Liver (tissue), 9 donors: ENCODE data around the gene SEMA6B. TPM values are rescaled to one million over a fixed set of nuclear protein-coding genes. Genes with fewer than 3 reads are reported as not detected.

Experiments used
- DNase-seq: peaks from one replicate; pipeline ENCODE4 v3.0.0-alpha.2; 2017; ENCODE audit warnings: low spot score
- H3K27ac ChIP-seq, 2 donors: one replicate each; pipeline ENCODE4 v1.7.0; 2013; ENCODE audit warnings: inconsistent platforms in 2 of 2, low read length in 2 of 2, control low read depth in 1 of 2, low read depth in 1 of 2, mild to moderate bottlenecking in 1 of 2
- H3K27me3 ChIP-seq, 4 donors: one replicate each; pipeline versions ENCODE4 v1.6.1 to v1.7.0; 2013; ENCODE audit warnings: low read length in 3 of 4, inconsistent platforms in 1 of 4, mild to moderate bottlenecking in 1 of 4, moderate library complexity in 1 of 4; ENCODE audit not compliant: control insufficient read depth in 4 of 4, insufficient read depth in 4 of 4
- H3K36me3 ChIP-seq, 4 donors: one replicate each; pipeline versions ENCODE4 v1.6.1 to v1.7.0; 2013; ENCODE audit warnings: low read length in 3 of 4, mild to moderate bottlenecking in 3 of 4, low read depth in 1 of 4, moderate library complexity in 1 of 4; ENCODE audit not compliant: control insufficient read depth in 4 of 4, insufficient read depth in 3 of 4
- H3K4me1 ChIP-seq, 4 donors: one replicate each; pipeline versions ENCODE4 v1.6.1 to v1.7.0; 2013; ENCODE audit warnings: low read length in 3 of 4, mild to moderate bottlenecking in 3 of 4, moderate library complexity in 1 of 4; ENCODE audit not compliant: control insufficient read depth in 4 of 4, insufficient read depth in 4 of 4
- H3K4me3 ChIP-seq, 3 donors: one replicate each; pipeline versions ENCODE4 v1.6.1 to v1.7.0; 2013; ENCODE audit warnings: low read length in 3 of 3, control low read depth in 1 of 3, low read depth in 1 of 3, mild to moderate bottlenecking in 1 of 3
- H3K9ac ChIP-seq, 2 donors: one replicate each; pipeline ENCODE4 v1.7.0; 2013; ENCODE audit warnings: low read length in 2 of 2, mild to moderate bottlenecking in 2 of 2, moderate library complexity in 2 of 2, control low read depth in 1 of 2, low read depth in 1 of 2
- H3K9me3 ChIP-seq, 4 donors: one replicate each; pipeline versions ENCODE4 v1.6.1 to v1.7.0; 2013; ENCODE audit warnings: low read length in 3 of 4; ENCODE audit not compliant: control insufficient read depth in 4 of 4
- EGR1 ChIP-seq, 2 donors: IDR thresholded peaks; 2 replicates each; pipeline ENCODE4 v1.6.1; 2016 to 2018; ENCODE audit warnings: antibody characterized with exemption in 2 of 2, low read depth in 2 of 2
- FOXA1 ChIP-seq: IDR thresholded peaks from 2 replicates; pipeline ENCODE4 v1.6.1; 2016; ENCODE audit warnings: antibody characterized with exemption
- FOXA2 ChIP-seq: IDR thresholded peaks from 2 replicates; pipeline ENCODE4 v1.6.1; 2016; ENCODE audit warnings: antibody characterized with exemption
- GABPA ChIP-seq, 2 donors: IDR thresholded peaks in 1 of 2; conservative IDR thresholded peaks in 1 of 2; 2 replicates each; pipeline ENCODE4 v1.6.1; 2016; ENCODE audit warnings: antibody characterized with exemption in 2 of 2, mild to moderate bottlenecking in 1 of 2, moderate library complexity in 1 of 2
- HNF4A ChIP-seq, 2 donors: conservative IDR thresholded peaks; 2 replicates each; pipeline ENCODE4 v1.6.1; 2016; ENCODE audit warnings: antibody characterized with exemption in 2 of 2, mild to moderate bottlenecking in 2 of 2
- HNF4G ChIP-seq: IDR thresholded peaks from 2 replicates; pipeline ENCODE4 v1.6.1; 2016; ENCODE audit warnings: antibody characterized with exemption
- JUND ChIP-seq, 2 donors: IDR thresholded peaks; 2 replicates each; pipeline ENCODE4 v1.6.1; 2016; ENCODE audit warnings: antibody characterized with exemption in 2 of 2
- NR2F2 ChIP-seq: IDR thresholded peaks from 2 replicates; pipeline ENCODE4 v1.6.1; 2016; ENCODE audit warnings: antibody characterized with exemption
- RAD21 ChIP-seq, 2 donors: IDR thresholded peaks; 2 replicates each; pipeline ENCODE4 v1.6.1; 2016; ENCODE audit warnings: antibody characterized with exemption in 2 of 2, mild to moderate bottlenecking in 2 of 2
- RXRA ChIP-seq, 2 donors: IDR thresholded peaks; 2 replicates each; pipeline ENCODE4 v1.6.1; 2017 to 2018; ENCODE audit warnings: antibody characterized with exemption in 2 of 2, mild to moderate bottlenecking in 1 of 2
- SP1 ChIP-seq: IDR thresholded peaks from 2 replicates; pipeline ENCODE4 v1.6.1; 2018; ENCODE audit warnings: antibody characterized with exemption, mild to moderate bottlenecking
- TAF1 ChIP-seq: conservative IDR thresholded peaks from 2 replicates; pipeline ENCODE4 v1.6.1; 2016; ENCODE audit warnings: antibody characterized with exemption, mild to moderate bottlenecking
- YY1 ChIP-seq: IDR thresholded peaks from 2 replicates; pipeline ENCODE4 v1.6.1; 2016; ENCODE audit warnings: antibody characterized with exemption, mild to moderate bottlenecking
- WGBS: extraction: QIAGEN DNeasy Blood & Tissue Kit; methylation state at CpG from one replicate; pipeline ENCODE4 v1.1.7; 2013; 5-methylcytosine and 5-hydroxymethylcytosine counted together
- polyA plus RNA-seq, 2 donors: library from polyadenylated mRNA; stranded (reverse) in 1 of 2; unstranded in 1 of 2; fragments of 200-250 nt in 1 of 2; fragments of >200 nt in 1 of 2; fragmentation: Nextera tagmentation in 1 of 2; extraction: Ambion mirVana in 1 of 2; gene quantifications; one replicate each; pipeline versions ENCODE4 v1.2.1 to v1.2.3, GENCODE V29; 2013 to 2015
- total RNA-seq, 2 donors: library from RNA; depleted of rRNA; stranded (reverse); fragments of >200 nt; gene quantifications; one replicate each; pipeline ENCODE4 v1.2.3, GENCODE V29; 2014
- TF ChIP-seq, protein P1 (sequence below): IDR thresholded peaks from 2 replicates; pipeline ENCODE4 v1.6.1; 2016; ENCODE audit warnings: antibody characterized with exemption, mild to moderate bottlenecking
- TF ChIP-seq, protein P2 (sequence below): IDR thresholded peaks from 2 replicates; pipeline ENCODE4 v1.6.1; 2016; ENCODE audit warnings: antibody characterized with exemption
- TF ChIP-seq, protein P3 (sequence below): IDR thresholded peaks from 2 replicates; pipeline ENCODE4 v1.6.1; 2016; ENCODE audit warnings: antibody characterized with exemption
- TF ChIP-seq, protein P4 (sequence below): IDR thresholded peaks from 2 replicates; pipeline ENCODE4 v1.6.1; 2016; ENCODE audit warnings: antibody characterized with exemption
- TF ChIP-seq, protein P5 (sequence below): fragments of 150-350 bp; IDR thresholded peaks from 2 replicates; pipeline ENCODE4 v1.5.1; 2017; ENCODE audit warnings: improper control_type of control experiment, low read depth, low read length; ENCODE audit not compliant: missing input control
- donor health status: healthy.
- donor health status: healthy.
- donor health status: healthy.
- donor health status: healthy.
- donor health status: healthy.

Gene SEMA6B
- total and polyA plus RNA-seq, 4 donors = 0.58 to 3.2 (median 2.9) TPM

DNA sequence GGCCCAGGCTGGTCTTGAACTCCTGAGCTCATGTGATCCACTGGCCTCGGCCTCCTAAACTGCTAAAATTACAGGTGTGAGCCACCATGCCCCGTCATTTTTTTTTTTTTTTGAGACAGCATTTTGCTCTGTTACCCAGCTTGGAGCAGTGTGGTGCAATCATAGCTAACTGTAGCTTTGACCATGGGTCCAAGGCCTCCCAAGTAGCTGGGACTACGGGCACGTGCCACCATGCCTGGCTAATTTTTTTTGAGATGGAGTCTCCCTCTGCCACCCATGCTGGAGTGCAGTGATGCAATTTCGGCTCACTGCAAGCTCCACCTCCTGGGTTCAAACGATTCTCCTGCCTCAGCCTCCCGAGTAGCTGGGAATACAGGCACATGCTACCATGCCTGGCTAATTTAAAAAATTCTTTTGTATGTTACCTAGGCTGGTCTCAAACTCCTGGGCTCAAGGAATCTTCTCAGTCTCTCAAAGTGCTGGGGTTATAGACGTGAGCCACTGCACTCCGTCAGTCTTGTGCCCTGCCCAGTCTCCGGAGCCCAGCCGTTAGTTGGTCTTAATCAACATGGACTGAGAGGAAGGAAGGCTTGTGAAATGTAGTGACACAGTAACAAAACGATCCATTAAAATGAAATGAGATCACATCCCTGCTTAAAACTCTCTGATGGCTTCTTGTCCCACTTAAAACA is 18.2 kb downstream of the SEMA6B start:
- H3K27me3 ChIP-seq = no peaks in the 10 kb centered on the region
- H3K9me3 ChIP-seq = no peaks in the 10 kb centered on the region
- no peak overlapping the region for H3K9ac ChIP-seq
- H3K27ac ChIP-seq = peak overlapping the region; percentile 75 to 85
- H3K4me1 ChIP-seq = peaks cover 9 to 26% (median 17%) of the 10 kb centered on the region in 4 donors
- no peak for DNase-seq
- H3K36me3 ChIP-seq = peaks cover 0 to 2% (median 0%) of the 10 kb centered on the region in 4 donors
- H3K4me3 ChIP-seq = no peak overlapping the region
- WGBS = 39% methylated on average over 12 of the region's 12 CpGs
- TF ChIP-seq, protein P1, sequence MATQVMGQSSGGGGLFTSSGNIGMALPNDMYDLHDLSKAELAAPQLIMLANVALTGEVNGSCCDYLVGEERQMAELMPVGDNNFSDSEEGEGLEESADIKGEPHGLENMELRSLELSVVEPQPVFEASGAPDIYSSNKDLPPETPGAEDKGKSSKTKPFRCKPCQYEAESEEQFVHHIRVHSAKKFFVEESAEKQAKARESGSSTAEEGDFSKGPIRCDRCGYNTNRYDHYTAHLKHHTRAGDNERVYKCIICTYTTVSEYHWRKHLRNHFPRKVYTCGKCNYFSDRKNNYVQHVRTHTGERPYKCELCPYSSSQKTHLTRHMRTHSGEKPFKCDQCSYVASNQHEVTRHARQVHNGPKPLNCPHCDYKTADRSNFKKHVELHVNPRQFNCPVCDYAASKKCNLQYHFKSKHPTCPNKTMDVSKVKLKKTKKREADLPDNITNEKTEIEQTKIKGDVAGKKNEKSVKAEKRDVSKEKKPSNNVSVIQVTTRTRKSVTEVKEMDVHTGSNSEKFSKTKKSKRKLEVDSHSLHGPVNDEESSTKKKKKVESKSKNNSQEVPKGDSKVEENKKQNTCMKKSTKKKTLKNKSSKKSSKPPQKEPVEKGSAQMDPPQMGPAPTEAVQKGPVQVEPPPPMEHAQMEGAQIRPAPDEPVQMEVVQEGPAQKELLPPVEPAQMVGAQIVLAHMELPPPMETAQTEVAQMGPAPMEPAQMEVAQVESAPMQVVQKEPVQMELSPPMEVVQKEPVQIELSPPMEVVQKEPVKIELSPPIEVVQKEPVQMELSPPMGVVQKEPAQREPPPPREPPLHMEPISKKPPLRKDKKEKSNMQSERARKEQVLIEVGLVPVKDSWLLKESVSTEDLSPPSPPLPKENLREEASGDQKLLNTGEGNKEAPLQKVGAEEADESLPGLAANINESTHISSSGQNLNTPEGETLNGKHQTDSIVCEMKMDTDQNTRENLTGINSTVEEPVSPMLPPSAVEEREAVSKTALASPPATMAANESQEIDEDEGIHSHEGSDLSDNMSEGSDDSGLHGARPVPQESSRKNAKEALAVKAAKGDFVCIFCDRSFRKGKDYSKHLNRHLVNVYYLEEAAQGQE = no peak
- TF ChIP-seq JUND (IDR thresholded peaks at IDR 0.05) = peak in 1 of 2 donors; percentile 21
- TF ChIP-seq RAD21 (IDR thresholded peaks at IDR 0.05) = no peak
- TF ChIP-seq TAF1 = no peak
- TF ChIP-seq, protein P2, sequence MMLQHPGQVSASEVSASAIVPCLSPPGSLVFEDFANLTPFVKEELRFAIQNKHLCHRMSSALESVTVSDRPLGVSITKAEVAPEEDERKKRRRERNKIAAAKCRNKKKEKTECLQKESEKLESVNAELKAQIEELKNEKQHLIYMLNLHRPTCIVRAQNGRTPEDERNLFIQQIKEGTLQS = no peak
- TF ChIP-seq, protein P3, sequence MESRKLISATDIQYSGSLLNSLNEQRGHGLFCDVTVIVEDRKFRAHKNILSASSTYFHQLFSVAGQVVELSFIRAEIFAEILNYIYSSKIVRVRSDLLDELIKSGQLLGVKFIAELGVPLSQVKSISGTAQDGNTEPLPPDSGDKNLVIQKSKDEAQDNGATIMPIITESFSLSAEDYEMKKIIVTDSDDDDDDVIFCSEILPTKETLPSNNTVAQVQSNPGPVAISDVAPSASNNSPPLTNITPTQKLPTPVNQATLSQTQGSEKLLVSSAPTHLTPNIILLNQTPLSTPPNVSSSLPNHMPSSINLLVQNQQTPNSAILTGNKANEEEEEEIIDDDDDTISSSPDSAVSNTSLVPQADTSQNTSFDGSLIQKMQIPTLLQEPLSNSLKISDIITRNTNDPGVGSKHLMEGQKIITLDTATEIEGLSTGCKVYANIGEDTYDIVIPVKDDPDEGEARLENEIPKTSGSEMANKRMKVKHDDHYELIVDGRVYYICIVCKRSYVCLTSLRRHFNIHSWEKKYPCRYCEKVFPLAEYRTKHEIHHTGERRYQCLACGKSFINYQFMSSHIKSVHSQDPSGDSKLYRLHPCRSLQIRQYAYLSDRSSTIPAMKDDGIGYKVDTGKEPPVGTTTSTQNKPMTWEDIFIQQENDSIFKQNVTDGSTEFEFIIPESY = no peak
- TF ChIP-seq NR2F2 = no peak
- TF ChIP-seq HNF4A (conservative IDR thresholded peaks at IDR 0.05) = peak; percentile 59 to 63
- TF ChIP-seq RXRA (IDR thresholded peaks at IDR 0.05) = peak in 1 of 2 donors; percentile 48
- TF ChIP-seq FOXA1 = no peak
- peak; percentile 8 for TF ChIP-seq SP1
- TF ChIP-seq, protein P4, sequence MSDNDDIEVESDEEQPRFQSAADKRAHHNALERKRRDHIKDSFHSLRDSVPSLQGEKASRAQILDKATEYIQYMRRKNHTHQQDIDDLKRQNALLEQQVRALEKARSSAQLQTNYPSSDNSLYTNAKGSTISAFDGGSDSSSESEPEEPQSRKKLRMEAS = peak; percentile 51
- TF ChIP-seq FOXA2 = no peak
- peak; percentile 43 for TF ChIP-seq YY1
- no peak for TF ChIP-seq GABPA (IDR thresholded peaks at IDR 0.05 in 1 of 2, conservative IDR thresholded peaks at IDR 0.05 in 1 of 2)
- TF ChIP-seq, protein P5, sequence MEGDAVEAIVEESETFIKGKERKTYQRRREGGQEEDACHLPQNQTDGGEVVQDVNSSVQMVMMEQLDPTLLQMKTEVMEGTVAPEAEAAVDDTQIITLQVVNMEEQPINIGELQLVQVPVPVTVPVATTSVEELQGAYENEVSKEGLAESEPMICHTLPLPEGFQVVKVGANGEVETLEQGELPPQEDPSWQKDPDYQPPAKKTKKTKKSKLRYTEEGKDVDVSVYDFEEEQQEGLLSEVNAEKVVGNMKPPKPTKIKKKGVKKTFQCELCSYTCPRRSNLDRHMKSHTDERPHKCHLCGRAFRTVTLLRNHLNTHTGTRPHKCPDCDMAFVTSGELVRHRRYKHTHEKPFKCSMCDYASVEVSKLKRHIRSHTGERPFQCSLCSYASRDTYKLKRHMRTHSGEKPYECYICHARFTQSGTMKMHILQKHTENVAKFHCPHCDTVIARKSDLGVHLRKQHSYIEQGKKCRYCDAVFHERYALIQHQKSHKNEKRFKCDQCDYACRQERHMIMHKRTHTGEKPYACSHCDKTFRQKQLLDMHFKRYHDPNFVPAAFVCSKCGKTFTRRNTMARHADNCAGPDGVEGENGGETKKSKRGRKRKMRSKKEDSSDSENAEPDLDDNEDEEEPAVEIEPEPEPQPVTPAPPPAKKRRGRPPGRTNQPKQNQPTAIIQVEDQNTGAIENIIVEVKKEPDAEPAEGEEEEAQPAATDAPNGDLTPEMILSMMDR = no peak
- TF ChIP-seq EGR1 (IDR thresholded peaks at IDR 0.05; ENCODE audit: low read depth in 2 of 2) = peak in 1 of 2 donors; percentile 84
- TF ChIP-seq HNF4G = no peak
